A673 (cell line): ENCODE data around the gene P2RX3. TPM values are rescaled to one million over a fixed set of nuclear protein-coding genes. Genes with fewer than 3 reads are reported as not detected.
"Not testable (repeated sequence)": the region's sequence is repeated elsewhere in the genome, so short reads cannot be mapped to it uniquely, and the experiment has no call there.

Experiments
- BruUV-seq: library from RNA; stranded (reverse); fragments of 400-500 nt; replicated peaks from 2 replicates; lab custom pipeline; 2021; lab: Mats Ljungman, UMichigan
- CTCF ChIA-PET: fragments of 300-600 bp; sonication (Branson Sonifier 250); formaldehyde crosslinking; loops from one replicate; lab custom pipeline; 2022; ENCODE audit warnings: antibody characterized with exemption; lab: Charles Lee
- POLR2A ChIA-PET: fragments of 300-600 bp; sonication (Branson Sonifier 250); formaldehyde crosslinking; loops from one replicate; lab custom pipeline; 2022; ENCODE audit warnings: antibody characterized with exemption; ENCODE audit not compliant: low non-redundant PET; lab: Charles Lee
- DNase-seq: peaks from one replicate; pipeline ENCODE4 v3.0.0-alpha.2; 2015; ENCODE audit warnings: low spot score
- H3K27ac ChIP-seq: fragments of 200-600 bp; sonication (generic); 2 replicates; pipeline ENCODE4 v1.5.1; 2016; ENCODE audit warnings: mixed run types, low read depth, mild to moderate bottlenecking, mixed read lengths, antibody characterized with exemption, low read length; ENCODE audit not compliant: poor library complexity, severe bottlenecking
- H3K27me3 ChIP-seq: fragments of 200-600 bp; sonication (generic); replicated peaks from 2 replicates; pipeline ENCODE4 v1.6.1; 2017; ENCODE audit warnings: mixed run types, low read depth, mild to moderate bottlenecking, mixed read lengths, antibody characterized with exemption, low read length; ENCODE audit not compliant: insufficient read depth, poor library complexity
- H3K36me3 ChIP-seq: fragments of 200-600 bp; sonication (generic); 2 replicates; pipeline ENCODE4 v1.6.1; 2016; ENCODE audit warnings: mixed run types, mild to moderate bottlenecking, mixed read lengths, antibody characterized with exemption, low read length; ENCODE audit not compliant: insufficient read depth, poor library complexity, severe bottlenecking
- H3K4me1 ChIP-seq: fragments of 200-600 bp; sonication (generic); 2 replicates; pipeline ENCODE4 v1.6.1; 2017; ENCODE audit warnings: mixed run types, mild to moderate bottlenecking, mixed read lengths, antibody characterized with exemption, low read length; ENCODE audit not compliant: insufficient read depth, poor library complexity, severe bottlenecking
- H3K4me3 ChIP-seq: fragments of 200-600 bp; sonication (generic); 2 replicates; pipeline ENCODE4 v1.5.1; 2016; ENCODE audit warnings: low read depth, mixed run types, mild to moderate bottlenecking, mixed read lengths, low read length; ENCODE audit not compliant: poor library complexity, severe bottlenecking
- H3K9me3 ChIP-seq: fragments of 200-600 bp; sonication (generic); 2 replicates; pipeline ENCODE4 v1.6.1; 2016; ENCODE audit warnings: mixed run types, low read depth, mild to moderate bottlenecking, mixed read lengths, antibody characterized with exemption, low read length; ENCODE audit not compliant: poor library complexity, severe bottlenecking
- CTCF ChIP-seq: fragments of 300-800, 200-600 bp; sonication (generic); conservative IDR thresholded peaks from 2 replicates; pipeline ENCODE4 v1.5.1; 2017; ENCODE audit warnings: low read depth, mild to moderate bottlenecking, antibody characterized with exemption, low read length, moderate library complexity, mixed read lengths
- EZH2 ChIP-seq: fragments of 200-600 bp; sonication (generic); IDR thresholded peaks from 2 replicates; pipeline ENCODE4 v1.6.1; 2017; ENCODE audit warnings: borderline replicate concordance, low read depth, mild to moderate bottlenecking, mixed read lengths, antibody characterized with exemption, low read length; ENCODE audit not compliant: poor library complexity, severe bottlenecking
- intact Hi-C: fragments of 100-400 bp; cut with micrococcal nuclease; formaldehyde crosslinking; loops from one replicate; pipeline ENCODE4 v1.10.0; 2022; ENCODE audit not compliant: unreplicated experiment
- total RNA-seq: library from RNA; stranded (reverse); gene quantifications from 2 replicates; pipeline ENCODE4 v1.2.3, GENCODE V29; 2021

Gene P2RX3
- total RNA-seq, 1 experiment from 2014 or later: not detected

GRCh38 chr11:57399972-57400578 lies 61.9 kb downstream of the P2RX3 start:
- no TSS peak for BruUV-seq
- intact Hi-C loops: no loop called here
- Histone ChIP-seq H3K9me3 (no peaks in the 10 kb centered on the region), H3K27me3 (no peaks in the 10 kb centered on the region), H3K27ac (no peak overlapping the region), H3K36me3 (no peaks in the 10 kb centered on the region), H3K4me3 (no peak overlapping the region), H3K4me1 (no peaks in the 10 kb centered on the region)
- no peak for DNase-seq
- TF ChIP-seq CTCF (no peak), EZH2 (no peak)
- CTCF ChIA-PET: interaction anchor here (0.5 kb wide), 1 partner anchor 25 kb away, joined by 5 read pairs; no protein-coding TSS in a partner anchor
- POLR2A ChIA-PET: no interaction called here

GRCh38 chr11:57402188-57403002 lies 64.2 kb downstream of the P2RX3 start:
- Histone ChIP-seq H3K36me3 (peaks cover 5% of the 10 kb centered on the region), H3K9me3 (no peaks in the 10 kb centered on the region), H3K4me3 (no peak overlapping the region), H3K4me1 (no peaks in the 10 kb centered on the region), H3K27ac (no peak overlapping the region), H3K27me3 (no peaks in the 10 kb centered on the region)
- intact Hi-C loops: no loop called here
- no peak for DNase-seq
- POLR2A ChIA-PET: interaction anchor here (0.6 kb wide), 1 partner anchor 56 kb away, joined by 5 read pairs; no protein-coding TSS in a partner anchor
- CTCF ChIA-PET: interaction anchor here (0.7 kb wide), 1 partner anchor 212 kb away, joined by 3 read pairs; no protein-coding TSS in a partner anchor
- BruUV-seq: no TSS peak
- no peak for TF ChIP-seq CTCF
- no peak for TF ChIP-seq EZH2

- H3K27me3 ChIP-seq, DNase-seq, intact Hi-C loops, BruUV-seq, H3K9me3 ChIP-seq, H3K27ac ChIP-seq, H3K4me3 ChIP-seq, H3K4me1 ChIP-seq: not testable (repeated sequence)
- ChIA-PET CTCF (interaction anchor here (0.7 kb wide), 1 partner anchor 211 kb away, joined by 3 read pairs; no protein-coding TSS in a partner anchor), POLR2A (interaction anchor here (0.6 kb wide), 1 partner anchor 55 kb away, joined by 5 read pairs; no protein-coding TSS in a partner anchor)
- peaks cover 10% of the 10 kb centered on the region for H3K36me3 ChIP-seq
Observed at GRCh38 chr11:57403003-57403801, 65.0 kb downstream of the P2RX3 start.
